ENCODE results near the gene MAGI1.
A peak's percentile ranks its signal among the peaks of the same experiment; 100 is the strongest.

MAGI1 gene

DNA sequence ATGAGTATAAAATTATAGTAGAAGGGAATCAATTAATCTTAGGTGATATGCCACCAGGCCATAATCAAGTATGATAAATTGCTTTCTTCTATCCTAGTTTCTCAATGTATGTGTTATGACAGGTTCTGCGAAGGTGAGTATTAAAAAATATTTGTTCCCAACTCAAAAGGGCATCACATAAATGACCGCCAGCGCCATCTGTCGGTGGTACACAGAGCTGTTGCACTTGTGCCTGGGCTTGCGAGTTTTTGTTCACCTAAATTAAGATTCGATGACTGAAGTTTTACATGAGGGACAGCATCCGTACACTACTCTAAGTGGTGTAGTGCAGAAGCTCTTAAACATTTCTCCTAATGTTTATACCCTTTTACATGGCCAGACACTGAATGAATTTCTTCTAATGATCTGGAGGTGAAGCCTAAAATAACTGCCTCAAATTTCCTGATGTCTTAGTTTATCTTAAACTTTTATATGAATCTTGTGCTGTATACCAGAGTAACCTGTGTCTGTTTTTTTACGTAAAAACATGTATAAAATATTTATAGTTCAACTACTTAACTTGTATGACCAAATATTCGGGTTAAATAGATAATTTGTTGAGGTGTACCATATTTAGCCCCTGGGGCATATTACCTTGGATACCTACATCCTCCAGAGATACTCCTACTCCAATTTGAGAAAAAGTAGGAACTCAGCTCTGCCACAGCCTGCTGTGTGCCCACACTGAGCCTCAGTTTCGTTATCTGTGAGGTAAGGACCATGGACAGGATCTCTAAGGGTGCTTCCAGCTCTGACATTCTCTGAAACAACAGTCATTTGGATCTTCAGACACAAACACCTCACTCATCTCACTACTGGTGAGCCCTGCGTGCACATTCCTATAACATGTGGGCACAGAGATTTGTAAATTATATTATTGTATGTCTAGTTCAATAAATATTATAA is 365.6 kb downstream of the MAGI1 start:
- DNase-seq (ENCODE audit: low read depth) = no peak
- H3K4me3 ChIP-seq (ENCODE audit: low read depth, low read length) = no peak overlapping the region

DNA sequence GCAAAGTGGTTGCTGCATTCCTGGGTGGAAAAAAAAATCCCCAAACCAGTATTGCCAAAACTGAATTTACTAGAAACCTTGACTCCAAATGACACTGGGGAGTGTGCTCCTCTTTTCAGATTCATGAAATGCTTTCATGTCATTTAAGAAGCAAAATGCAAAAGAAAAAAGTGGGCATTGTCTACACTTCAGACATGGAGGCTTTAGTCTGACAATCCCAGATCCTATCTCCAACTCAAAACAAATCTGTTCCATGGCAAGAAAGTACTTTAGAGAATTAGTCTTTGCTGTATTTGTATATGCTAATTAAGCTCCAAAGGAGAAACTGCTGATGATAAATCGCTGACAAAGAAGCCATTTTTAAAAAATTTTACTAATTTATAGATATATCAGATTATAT is 366.7 kb downstream of the MAGI1 start:
- DNase-seq (ENCODE audit: low read depth) = no peak

DNA sequence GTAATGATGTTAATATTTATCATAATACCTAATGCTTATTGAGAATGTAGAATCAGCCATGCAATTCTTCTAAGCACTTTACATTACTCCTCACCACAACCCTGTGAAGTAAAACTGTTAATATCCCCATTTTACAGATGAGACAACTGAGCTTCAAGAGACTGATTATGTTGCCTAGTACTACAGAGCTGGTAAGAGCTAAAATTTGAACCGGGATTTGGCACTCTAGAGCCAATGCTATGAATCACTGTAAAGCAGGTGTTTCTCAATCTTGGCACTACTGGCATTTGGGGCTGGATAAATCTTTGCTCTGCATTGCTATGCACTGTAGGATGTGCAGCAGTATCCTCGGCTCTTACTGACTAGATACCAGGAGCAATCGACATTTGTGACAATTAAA is 367.7 kb downstream of the MAGI1 start:
- no peak for DNase-seq (ENCODE audit: low read depth)
- H3K4me3 ChIP-seq (ENCODE audit: low read depth, low read length) = no peak overlapping the region

More for the DNA sequence above, 366.7 kb downstream of the MAGI1 start:
- H3K4me3 ChIP-seq (ENCODE audit: low read depth, low read length) = no peak overlapping the region

DNA sequence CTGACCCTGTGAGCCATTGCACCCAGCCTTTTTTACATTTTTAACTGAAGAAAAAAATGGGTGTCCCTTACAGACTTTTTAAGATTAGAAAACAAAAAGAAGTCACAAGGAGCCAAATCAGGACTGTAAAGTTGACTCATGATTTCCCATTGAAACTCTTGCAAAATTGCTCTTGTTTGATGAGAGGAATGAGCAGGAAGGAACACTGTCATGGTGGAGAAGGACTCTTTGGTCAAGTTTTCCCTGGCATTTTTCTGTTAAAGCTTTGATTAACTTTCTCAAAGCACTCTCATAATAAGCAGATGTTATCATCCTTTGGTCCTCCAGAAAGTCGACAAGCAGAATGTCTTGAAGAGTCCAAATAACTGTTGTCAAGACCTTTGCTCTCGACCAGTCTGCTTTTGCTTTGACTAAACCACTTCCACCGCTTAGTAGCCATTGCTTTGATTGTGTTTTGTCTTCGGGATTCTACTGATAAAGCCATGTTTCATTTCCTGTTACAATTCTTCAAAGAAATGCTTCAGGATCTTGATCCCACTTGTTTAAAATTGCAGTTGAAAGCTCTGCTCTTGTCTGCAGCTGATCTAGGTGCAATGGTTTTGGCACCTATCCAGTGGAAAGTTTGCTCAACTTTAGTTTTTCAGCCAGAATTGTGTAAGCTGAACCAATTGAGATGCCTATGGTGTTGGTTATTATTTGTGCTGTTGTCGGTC is 369.4 kb downstream of the MAGI1 start:
- H3K4me3 ChIP-seq (ENCODE audit: low read depth, low read length) = no peak overlapping the region
- peak; percentile 31 for DNase-seq (ENCODE audit: low read depth)

DNA sequence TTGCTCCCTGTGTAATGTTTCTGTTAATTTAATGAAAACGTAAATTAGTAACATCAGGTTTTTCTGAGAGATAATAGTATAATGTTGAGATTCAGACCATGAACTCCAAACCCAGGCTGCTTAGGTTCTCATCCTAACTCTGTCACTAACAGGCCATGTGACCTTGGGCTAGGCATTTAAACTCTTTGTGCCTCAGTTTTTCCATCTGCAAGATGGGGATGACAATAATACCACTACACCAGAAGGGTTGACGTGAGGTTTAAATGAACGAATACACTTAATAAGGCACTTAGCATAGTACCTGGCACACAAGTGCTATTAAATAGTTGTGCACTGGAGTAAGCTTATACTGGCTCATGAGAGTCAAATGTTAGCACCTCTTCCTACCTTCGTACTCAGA is 370.8 kb downstream of the MAGI1 start:
- no peak overlapping the region for H3K4me3 ChIP-seq (ENCODE audit: low read depth, low read length)
- DNase-seq (ENCODE audit: low read depth) = no peak

DNA sequence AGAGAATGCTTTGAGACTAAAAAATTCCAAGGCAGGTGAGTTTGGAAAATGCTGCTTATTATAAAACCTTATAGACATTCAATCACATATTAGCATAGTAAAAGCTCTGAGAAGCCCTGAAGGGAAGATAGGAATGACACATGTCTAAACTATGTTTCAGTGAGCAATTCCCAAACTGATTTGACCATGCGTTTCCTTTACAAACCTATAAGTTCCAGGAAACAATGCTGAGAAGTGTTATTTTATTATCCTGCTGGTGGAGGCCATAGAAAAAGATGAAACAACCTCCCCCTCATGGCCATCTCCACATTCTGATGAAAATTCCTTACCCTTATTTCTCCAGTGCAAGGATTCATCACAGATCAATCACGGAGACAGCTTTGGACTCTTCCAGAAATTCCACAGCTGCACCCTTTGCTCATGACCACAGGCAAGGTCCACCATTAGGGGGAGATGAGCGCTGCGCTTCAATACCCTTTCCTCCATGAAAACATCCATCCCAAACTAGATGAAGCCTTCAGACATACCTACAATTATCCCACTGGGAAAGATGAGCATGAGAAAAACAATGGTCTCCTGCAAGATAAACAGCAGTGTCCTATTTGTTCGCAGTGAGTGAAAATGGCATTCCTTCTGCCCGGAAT is 372.1 kb downstream of the MAGI1 start:
- peak; percentile 30 for DNase-seq (ENCODE audit: low read depth)

DNA sequence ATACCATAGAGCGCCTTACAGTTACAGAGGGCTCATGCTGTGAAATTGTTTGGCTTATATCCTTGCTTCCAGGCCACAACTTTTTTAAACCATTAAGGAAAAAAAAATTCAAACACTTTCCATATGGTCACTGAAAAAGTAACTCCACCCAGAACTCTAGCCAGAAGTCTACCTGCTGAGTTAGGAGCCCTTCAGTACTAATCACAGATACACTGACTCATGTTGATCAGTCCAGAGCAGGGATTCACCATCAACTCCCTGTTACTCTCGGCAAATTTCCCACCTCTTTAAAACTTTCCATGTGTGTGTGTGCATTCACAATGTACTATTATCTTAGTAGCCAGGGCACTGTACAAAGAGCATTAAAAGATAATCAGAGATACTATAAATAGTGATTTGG is 372.8 kb downstream of the MAGI1 start:
- DNase-seq (ENCODE audit: low read depth) = no peak

More for the DNA sequence above, 372.1 kb downstream of the MAGI1 start:
- H3K4me3 ChIP-seq (ENCODE audit: low read depth, low read length) = no peak overlapping the region

DNA sequence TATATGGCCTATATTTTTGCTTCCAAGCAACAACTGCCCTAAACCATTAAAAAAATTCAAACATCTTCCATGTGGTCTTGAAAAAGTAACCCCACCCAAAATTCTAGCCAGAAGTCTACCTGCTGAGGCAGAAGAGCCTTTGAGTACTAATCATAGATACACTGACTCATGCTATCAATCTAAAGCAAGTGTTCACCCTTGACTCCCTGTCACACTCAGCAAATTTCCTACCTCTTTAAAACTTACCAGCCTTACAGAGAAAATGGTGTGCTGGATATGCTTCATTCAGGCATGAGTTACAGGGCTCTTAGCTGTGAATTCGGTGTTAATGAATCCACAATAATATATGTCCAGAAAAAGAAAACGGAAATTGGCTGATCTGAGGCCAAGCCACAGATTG is 373.8 kb downstream of the MAGI1 start:
- no peak overlapping the region for H3K4me3 ChIP-seq (ENCODE audit: low read depth, low read length)

More for the DNA sequence above, 372.8 kb downstream of the MAGI1 start:
- H3K4me3 ChIP-seq (ENCODE audit: low read depth, low read length) = no peak overlapping the region

DNA sequence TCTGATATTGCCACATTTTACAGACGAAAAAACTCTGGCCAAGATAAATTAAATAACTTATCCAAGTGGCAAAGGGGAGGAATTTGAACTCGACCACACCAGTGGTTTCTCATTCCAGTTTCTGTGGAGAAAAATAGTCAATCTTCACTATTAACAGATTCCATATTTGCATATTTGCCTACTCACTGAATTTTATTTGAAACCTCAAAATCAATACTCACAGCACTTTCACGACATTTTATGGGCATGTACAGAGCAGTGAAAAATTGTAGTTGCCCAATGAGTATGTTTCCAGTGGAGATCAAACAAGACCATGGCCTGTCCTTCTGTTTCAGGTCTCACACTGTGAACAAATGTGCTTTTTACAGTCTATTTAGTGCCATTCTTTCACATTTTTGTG is 374.3 kb downstream of the MAGI1 start:
- H3K4me3 ChIP-seq (ENCODE audit: low read depth, low read length) = no peak overlapping the region
- DNase-seq (ENCODE audit: low read depth) = no peak

More for the DNA sequence above, 373.8 kb downstream of the MAGI1 start:
- DNase-seq (ENCODE audit: low read depth) = no peak

DNA sequence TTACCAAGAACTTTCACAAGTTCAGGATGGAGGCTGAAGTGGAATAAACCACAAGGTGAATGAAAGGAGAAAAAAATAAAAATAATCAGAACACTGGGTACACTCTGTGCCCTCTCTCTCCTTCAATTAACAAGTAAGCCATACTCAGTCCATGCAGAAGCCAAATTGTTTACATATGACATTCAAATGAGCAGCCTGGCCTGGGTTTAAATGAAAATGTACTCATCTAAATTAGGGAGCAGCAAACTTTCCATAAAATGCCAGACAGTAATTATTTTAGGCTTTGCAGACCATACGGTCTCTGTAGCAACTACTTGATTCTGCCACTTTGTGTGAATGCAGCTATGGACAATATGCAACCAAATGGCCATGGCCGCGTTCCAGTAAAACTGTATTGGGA is 376.6 kb downstream of the MAGI1 start:
- H3K4me3 ChIP-seq (ENCODE audit: low read depth, low read length) = no peak overlapping the region
- DNase-seq (ENCODE audit: low read depth) = no peak

DNA sequence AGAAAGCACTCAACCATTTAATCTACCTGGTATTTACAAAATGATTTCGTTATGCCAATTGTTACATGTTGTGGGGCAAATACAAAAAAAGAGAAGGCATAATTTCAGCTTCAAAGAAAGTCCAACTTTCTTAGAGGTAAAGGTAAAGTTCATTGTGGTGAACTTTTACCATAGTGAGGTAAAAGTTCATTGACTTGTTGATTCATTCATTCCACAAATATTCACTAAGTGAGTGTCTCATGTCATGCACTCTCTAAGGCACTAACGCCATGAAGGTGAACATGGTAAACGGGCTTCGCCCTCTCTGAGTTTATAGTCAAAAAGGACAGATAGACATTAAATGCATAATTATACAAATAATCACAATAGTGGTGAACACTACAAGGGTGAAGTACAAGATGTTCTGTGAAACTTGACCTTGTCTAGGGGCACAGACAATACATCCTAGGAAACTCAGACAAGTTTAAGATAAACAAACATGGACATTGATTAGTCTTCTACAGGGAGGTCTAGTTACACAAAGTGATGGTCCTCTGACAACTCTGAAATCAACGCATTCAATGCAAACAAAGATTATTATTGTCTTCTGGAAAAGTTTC is 378.6 kb downstream of the MAGI1 start:
- H3K4me3 ChIP-seq (ENCODE audit: low read depth, low read length) = no peak overlapping the region
- DNase-seq (ENCODE audit: low read depth) = no peak

DNA sequence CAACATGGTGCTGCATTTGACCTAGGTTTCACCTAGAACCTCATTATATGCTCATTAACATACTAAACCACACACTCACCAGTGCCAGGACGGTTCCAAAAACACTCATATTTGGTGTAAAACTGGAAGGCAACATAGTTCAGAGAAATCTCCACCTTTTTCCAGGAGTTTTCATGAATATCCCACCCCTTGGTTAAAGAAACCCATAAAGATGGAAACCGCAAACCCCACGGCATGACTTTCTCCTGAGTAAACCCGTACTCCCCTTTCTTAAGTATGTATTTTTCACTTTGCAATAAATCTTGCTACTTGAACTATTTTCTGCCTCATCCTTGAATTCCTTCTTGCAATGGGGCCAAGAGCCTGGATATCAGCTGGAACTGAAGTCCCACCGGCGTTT is 379.3 kb downstream of the MAGI1 start:
- H3K4me3 ChIP-seq (ENCODE audit: low read depth, low read length) = no peak overlapping the region
- DNase-seq (ENCODE audit: low read depth) = no peak

DNA sequence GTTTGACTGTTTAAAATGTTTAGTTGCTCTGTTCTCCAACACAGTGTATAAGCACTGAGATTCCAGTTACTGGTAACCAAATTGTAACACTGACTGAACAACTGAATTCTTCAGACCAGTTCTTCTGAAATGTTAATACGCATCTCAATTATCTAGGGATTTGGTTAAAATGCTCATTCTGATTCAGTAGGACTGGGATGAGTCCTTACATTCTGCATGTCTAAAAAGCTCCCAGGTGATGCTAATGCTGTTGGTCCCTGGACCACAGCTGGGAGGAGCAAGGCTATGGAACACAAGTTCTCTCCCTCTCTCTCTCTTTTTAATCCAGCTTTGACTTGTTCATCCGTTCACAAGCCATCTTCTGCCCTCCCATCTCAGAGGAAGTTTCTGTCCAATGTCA is 380.3 kb downstream of the MAGI1 start:
- DNase-seq (ENCODE audit: low read depth) = no peak
- H3K4me3 ChIP-seq (ENCODE audit: low read depth, low read length) = no peak overlapping the region

DNA sequence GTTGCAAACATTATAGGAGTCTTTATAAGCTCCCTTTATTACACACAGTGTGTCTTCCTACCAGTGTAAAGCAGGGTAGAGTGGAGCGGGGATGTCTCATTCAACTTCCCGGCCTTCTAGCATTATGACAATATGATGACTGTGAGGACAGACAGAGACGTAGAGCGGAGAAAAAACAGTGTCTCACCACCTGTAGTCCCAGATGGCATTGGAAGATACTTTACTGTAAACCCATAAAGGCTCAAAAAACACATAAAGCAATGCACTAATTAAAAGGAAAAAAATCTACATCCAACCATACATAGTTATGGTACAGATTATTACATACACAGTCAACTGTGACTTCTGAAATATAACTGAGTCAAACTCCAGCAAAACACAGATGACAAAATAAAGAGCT is 383.7 kb downstream of the MAGI1 start:
- no peak overlapping the region for H3K4me3 ChIP-seq (ENCODE audit: low read depth, low read length)
- no peak for DNase-seq (ENCODE audit: low read depth)

DNA sequence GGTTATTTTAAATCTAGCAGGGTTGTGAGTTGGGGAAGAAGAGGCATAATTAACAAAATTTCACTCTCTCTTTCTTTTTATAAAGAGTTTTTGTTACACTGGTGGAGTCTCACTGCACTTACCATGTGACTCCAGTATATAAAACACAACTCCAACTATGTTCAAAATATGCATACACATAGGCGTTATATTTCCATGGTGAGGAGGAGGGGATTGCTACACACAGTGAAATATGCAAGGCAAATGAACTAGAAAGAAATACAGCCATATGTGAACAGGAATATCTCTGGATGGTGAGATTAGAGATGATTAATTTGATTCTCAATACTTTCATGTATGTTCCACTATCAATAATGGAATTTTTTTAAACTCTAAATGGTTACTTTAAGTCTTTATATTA is 385.0 kb downstream of the MAGI1 start:
- no peak for DNase-seq (ENCODE audit: low read depth)
- H3K4me3 ChIP-seq (ENCODE audit: low read depth, low read length) = no peak overlapping the region

DNA sequence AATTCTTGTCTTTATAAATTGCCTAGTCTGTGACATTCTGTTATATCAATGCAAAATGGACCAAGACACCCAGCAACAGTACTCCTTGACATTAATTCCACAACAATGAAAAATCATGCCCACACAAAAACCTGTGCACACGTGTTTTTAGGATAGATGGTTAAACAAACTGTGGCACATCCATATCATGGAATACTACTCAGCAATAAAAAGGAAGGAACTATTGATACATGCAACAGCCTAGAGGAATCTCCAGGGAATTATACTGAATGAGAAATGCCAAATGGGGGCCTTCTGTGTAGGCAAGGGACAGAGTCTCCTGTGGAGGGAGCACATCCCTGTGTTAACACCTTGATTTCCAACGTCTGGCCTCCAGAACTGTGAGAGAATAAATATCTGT is 388.5 kb downstream of the MAGI1 start:
- DNase-seq (ENCODE audit: low read depth) = no peak
- no peak overlapping the region for H3K4me3 ChIP-seq (ENCODE audit: low read depth, low read length)

DNA sequence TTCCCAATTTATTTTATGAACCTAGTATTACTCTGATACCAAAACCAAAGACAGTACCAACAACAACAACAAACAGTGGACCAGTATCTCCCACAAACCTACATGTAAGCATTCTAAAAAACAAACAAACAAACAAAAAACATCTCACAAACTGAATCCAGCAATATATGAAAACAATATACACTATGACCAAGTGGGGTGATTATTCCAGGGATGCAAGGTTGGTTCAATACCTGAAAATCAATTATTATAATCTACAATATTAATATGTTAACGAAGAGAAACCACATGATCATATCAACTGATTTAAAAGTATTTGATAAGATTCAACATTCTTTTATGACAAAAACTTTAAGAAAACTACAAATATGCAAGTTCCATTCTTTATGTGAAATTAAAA is 391.3 kb downstream of the MAGI1 start:
- no peak for DNase-seq (ENCODE audit: low read depth)
- H3K4me3 ChIP-seq (ENCODE audit: low read depth, low read length) = no peak overlapping the region

DNA sequence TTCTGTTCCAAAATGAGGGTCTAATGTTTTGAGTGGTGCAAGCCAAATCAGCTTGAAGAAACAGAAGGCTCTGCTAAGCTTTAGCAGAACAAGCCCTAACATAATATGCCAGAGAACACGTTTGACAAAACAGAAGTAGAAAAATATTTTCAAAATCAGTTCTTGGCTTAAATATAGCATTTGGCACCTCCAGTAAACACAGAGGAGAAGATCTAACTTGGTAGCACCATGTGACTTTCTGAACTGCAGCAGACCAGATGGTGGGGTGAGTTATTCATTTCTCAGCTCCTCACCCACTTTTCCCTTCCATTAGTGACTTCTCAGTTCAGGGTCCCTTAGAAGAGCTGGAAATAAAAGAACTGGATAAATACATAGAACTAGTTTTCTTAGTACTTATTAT is 395.8 kb downstream of the MAGI1 start:
- no peak for DNase-seq (ENCODE audit: low read depth)
- H3K4me3 ChIP-seq (ENCODE audit: low read depth, low read length) = no peak overlapping the region

DNA sequence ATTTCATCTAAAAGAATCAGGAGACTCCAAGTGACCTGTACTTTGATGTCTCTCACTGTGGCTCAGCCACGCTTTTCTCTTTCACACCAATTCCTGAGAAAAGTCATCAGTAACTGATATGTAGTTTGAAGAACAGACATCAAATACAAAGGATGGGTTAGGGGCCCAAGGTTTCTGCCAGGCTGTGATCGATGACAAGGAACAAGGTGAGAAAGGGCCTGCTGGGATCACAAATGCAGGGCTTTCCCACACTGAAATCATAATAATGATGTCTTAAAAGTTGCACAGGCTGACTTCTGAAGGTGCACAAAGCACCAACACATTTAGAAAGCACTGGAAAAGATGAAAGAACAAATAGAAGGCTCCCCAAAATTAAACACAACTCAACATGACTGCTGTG is 396.9 kb downstream of the MAGI1 start:
- H3K4me3 ChIP-seq (ENCODE audit: low read depth, low read length) = no peak overlapping the region
- no peak for DNase-seq (ENCODE audit: low read depth)

DNA sequence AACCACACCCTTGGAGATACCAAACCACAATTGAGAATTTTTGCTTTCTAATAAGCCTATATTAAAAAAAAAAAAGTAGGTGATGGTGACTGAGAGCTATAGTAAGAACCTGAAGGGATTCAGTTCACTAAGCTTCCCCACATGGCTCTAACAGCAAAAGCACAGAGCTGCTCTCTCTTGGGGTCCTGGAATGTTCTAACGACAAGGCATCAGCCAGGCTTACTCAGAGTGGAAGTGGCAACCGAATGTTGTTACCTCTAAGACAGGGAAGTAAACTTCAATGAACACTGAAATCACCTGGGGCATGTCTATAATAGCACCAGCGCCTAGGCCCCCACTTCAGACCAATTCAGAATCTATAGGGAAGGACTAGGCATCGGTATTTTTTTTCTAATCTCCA is 397.7 kb downstream of the MAGI1 start:
- DNase-seq (ENCODE audit: low read depth) = no peak
- no peak overlapping the region for H3K4me3 ChIP-seq (ENCODE audit: low read depth, low read length)
